A673 (cell line): ENCODE measurements around the gene CHKA.

ENCODE experiments used
- EZH2 ChIP-seq: fragments of 200-600 bp; sonication (generic); IDR thresholded peaks from 2 replicates; pipeline ENCODE4 v1.6.1; 2017; ENCODE audit warnings: borderline replicate concordance, low read depth, mild to moderate bottlenecking, mixed read lengths, antibody characterized with exemption, low read length; ENCODE audit not compliant: poor library complexity, severe bottlenecking
- TF ChIP-seq, protein P1 (sequence below): fragments of 300-800, 200-600 bp; sonication (generic); conservative IDR thresholded peaks from 2 replicates; pipeline ENCODE4 v1.5.1; 2017; ENCODE audit warnings: low read depth, mild to moderate bottlenecking, antibody characterized with exemption, low read length, moderate library complexity, mixed read lengths

- TF ChIP-seq, protein P1, sequence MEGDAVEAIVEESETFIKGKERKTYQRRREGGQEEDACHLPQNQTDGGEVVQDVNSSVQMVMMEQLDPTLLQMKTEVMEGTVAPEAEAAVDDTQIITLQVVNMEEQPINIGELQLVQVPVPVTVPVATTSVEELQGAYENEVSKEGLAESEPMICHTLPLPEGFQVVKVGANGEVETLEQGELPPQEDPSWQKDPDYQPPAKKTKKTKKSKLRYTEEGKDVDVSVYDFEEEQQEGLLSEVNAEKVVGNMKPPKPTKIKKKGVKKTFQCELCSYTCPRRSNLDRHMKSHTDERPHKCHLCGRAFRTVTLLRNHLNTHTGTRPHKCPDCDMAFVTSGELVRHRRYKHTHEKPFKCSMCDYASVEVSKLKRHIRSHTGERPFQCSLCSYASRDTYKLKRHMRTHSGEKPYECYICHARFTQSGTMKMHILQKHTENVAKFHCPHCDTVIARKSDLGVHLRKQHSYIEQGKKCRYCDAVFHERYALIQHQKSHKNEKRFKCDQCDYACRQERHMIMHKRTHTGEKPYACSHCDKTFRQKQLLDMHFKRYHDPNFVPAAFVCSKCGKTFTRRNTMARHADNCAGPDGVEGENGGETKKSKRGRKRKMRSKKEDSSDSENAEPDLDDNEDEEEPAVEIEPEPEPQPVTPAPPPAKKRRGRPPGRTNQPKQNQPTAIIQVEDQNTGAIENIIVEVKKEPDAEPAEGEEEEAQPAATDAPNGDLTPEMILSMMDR: no peak
- TF ChIP-seq EZH2: no peak
Measured at GRCh38 chr11:68006606-68007166, 114.5 kb downstream of the CHKA start.
